Cerebellar cortex (tissue), 1 donor: Measurements from ENCODE around the gene SLC1A2.

ENCODE experiments used
- DNase-seq: peaks from one replicate; pipeline ENCODE4 v3.0.0-alpha.2; 2015; ENCODE audit warnings: low spot score

Gene SLC1A2

GRCh38 chr11:35324981-35325380 is 94.4 kb downstream of the SLC1A2 start:
- no peak for DNase-seq

- DNase-seq: no peak
These were observed 95.0 kb downstream of the SLC1A2 start for GRCh38 chr11:35324183-35324886.

GRCh38 chr11:35323076-35323868 is 96.1 kb downstream of the SLC1A2 start:
- DNase-seq: no peak

DNA sequence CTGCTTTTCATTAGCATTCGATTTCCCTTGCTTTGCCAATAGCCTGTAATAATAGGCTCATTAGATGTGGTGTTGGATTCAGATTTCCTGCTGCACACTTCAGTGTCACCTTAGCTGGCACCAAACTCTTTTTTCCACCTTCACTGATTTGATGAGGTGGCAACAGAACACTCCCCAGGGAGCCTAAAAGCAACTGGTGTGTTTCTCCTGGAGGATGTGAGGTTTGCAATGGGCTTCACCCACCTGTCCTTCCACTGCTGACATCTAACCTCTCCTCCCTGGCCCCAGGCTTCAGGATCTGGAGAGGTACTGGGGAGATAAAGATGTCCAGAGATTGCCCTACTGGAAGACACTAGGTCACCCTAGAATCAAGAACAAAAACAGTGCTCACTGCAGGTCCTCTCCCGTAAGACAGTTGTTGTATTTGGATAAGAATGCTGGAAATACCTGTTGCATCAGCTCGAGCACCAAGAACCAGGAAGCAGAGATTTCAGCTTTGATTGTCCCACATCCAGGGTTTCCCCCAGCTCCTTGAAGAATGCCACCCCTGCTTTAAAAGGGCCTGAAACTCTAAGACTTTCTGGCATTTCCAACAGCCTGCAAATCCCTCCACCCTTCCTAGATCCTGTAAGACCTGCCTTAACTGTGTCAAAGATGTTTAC is 96.9 kb downstream of the SLC1A2 start:
- no peak for DNase-seq

DNA sequence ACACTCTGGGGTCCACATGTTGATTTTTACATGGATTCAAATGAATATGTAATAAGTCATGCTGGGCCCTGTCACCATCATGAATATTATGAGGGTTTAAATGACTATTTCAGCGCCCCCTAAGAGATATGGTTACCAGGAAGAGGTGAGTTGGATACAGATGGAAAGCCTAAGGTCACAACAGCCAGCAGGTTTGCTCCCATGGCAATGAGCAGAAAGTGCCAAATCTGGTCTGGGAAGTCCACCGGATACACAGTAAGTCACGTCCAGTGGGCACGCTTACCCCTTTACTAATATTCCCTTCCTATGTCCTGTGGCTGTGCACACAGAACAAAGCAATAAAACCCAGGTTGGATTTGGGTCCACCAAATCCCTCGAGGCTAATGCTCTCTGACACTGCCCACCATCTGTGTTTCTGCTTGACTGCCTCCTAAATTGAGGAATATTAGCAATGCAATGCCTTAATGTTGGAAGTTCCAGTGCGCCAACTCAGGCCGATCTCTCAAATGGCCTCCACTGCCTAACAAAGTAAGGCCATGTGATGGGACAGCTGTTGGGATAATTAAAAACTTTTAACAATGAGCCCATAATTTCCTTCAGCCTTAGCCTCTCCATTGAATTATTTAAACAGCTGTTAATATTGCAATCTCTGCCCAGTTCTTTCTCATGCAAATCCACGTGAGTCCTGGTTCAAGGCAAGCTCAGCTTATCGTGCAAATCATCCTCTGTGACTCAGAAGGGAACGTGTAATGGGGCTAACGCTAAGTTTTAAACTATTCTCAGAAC is 97.6 kb downstream of the SLC1A2 start:
- DNase-seq: no peak

DNA sequence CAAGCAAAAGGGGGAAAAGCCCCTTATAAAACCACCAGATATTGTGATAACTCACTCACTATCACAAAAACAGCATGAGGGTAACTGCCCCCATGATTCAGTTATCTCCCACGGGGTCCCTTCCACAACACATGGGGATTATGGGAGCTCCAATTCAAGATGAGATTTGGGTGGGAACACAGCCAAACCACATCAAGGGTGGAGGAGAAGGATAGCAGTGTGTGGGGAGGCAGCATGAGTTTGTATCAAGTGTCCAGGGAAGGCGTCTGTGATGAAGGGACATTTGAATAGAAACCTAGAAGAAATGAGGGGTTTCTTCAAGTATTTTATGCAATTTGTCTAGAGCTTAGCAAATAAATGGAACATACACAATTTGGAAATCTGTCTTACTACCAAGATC is 98.2 kb downstream of the SLC1A2 start:
- DNase-seq: no peak

- peak; percentile 40 for DNase-seq
These were observed 100.1 kb downstream of the SLC1A2 start for GRCh38 chr11:35318977-35319925.

GRCh38 chr11:35318309-35318708 is 101.0 kb downstream of the SLC1A2 start:
- DNase-seq: no peak

DNA sequence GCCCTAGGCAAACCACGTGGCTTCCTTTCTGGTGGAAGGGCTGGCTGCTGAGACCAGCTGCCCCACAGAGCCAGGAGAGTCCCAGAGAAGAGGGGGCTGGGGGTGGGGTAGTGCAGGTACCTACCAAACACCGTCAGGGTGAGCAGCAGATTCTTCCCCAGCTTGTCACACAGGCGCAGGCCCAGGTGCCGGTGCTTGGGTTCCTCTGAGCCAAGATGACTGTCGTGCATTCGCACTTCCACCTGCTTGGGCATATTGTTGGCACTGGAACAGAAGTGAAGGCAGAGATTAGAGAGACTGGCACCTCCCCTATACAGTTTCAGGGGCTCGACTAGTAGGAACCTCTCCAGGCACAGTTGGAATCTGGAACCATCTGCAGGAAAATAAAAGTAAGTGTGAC is 102.1 kb downstream of the SLC1A2 start:
- peak; percentile 84 for DNase-seq

GRCh38 chr11:35316161-35316560 is 103.2 kb downstream of the SLC1A2 start:
- no peak for DNase-seq

DNA sequence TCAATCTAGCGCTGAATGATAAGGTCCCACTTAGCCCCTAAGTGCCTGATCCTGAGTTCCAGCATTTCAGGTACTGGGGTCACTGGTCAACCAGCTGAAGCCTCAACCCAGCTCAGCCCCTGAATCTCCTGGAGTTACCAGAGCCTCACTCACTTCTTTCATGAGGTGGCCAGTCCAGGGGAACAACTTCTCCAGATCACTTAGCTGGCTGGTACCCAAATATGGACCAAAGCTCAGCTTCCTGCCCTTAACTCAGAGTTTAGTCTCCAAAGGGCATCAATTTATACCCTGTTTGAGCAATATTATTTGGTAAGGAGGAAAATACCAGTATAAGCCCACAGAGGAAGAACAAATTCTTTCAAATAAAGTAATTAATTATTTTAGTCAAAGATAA is 105.6 kb downstream of the SLC1A2 start:
- DNase-seq: no peak

GRCh38 chr11:35313066-35313759 is 106.1 kb downstream of the SLC1A2 start:
- DNase-seq: no peak

GRCh38 chr11:35311331-35311730 is 108.0 kb downstream of the SLC1A2 start:
- DNase-seq: no peak

DNA sequence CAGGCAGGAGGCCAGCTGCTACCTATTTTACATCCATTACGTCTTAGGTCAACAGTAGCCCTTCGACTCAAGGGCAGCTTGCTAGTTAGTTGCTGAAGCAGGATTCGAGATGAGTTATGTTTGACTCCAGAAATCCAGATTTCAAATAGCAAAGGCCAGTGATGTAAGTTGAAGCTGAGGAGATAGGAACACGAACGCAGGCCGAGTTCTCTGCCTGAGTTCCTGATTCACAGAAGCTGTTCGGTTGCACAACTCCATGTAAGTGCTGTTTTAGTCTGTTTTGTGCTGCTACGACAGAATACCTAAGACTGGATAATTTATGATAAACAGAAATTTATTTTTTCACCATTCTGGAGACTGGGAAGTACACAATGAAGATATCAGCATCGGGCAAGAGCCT is 111.2 kb downstream of the SLC1A2 start:
- no peak for DNase-seq

GRCh38 chr11:35307221-35307621 is 112.1 kb downstream of the SLC1A2 start:
- peak; percentile 86 for DNase-seq

- DNase-seq: no peak
These were observed 113.5 kb downstream of the SLC1A2 start for GRCh38 chr11:35305670-35306382.

DNA sequence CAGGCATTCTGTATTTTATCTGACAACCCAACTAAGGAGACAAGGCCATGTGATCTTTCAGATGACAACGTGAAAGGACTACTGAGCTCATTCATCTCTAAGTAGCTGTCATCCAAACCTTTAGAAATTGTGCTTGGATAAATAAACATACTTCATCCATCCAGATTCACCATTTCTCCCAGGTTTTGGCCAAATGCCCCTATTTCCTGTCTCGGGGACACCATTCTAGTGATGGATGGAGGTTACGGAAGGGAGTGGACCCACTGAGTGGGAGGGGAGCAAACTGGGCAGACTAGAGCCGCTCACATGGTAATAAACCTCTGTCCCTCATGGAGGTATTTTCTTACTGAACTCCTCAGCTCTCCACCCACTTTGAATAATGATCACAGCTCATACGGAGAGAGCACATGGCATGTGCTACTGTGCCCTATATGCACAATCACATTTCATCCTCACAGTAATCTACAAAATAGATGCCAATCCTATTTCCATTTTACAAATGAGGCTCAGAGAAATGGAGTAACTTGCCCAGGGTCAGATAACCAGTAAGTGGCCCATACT is 114.4 kb downstream of the SLC1A2 start:
- DNase-seq: no peak

- DNase-seq: no peak
These were observed 115.0 kb downstream of the SLC1A2 start for GRCh38 chr11:35304386-35304775.

GRCh38 chr11:35303596-35304385 is 115.6 kb downstream of the SLC1A2 start:
- DNase-seq: no peak
